ENCODE data around the gene DRAP1.

Gene DRAP1

GRCh38 chr11:65900125-65900898 is 18.9 kb upstream of the DRAP1 start, which contains the start of gene FOSL1:
Gene FOSL1, minus strand, starts transcription at chr11:65900388. Its CDS starts 49 bp downstream, at chr11:65900339.
- DNase-seq, result peak; percentile 71

GRCh38 chr11:65900899-65901180 is 18.4 kb upstream of the DRAP1 start:
- no peak for DNase-seq

- DNase-seq, result no peak
Observed at GRCh38 chr11:65903068-65903481, 16.2 kb upstream of the DRAP1 start.

GRCh38 chr11:65903715-65904114 is 15.5 kb upstream of the DRAP1 start:
- DNase-seq, result no peak

- DNase-seq, result no peak
Observed at GRCh38 chr11:65906602-65907001, 12.6 kb upstream of the DRAP1 start.

GRCh38 chr11:65907878-65908277 is 11.3 kb upstream of the DRAP1 start:
- DNase-seq, result no peak

- DNase-seq, result peak; percentile 37
Observed at GRCh38 chr11:65911682-65912568, 7.3 kb upstream of the DRAP1 start.

- DNase-seq, result no peak
Observed at GRCh38 chr11:65912845-65913244, 6.4 kb upstream of the DRAP1 start.

- no peak for DNase-seq
Observed at GRCh38 chr11:65915101-65915820, 4.0 kb upstream of the DRAP1 start.

- no peak for DNase-seq
Observed at GRCh38 chr11:65915821-65916251, 3.4 kb upstream of the DRAP1 start.

- no peak for DNase-seq
Observed at GRCh38 chr11:65916391-65916790, 2.8 kb upstream of the DRAP1 start.

- DNase-seq, result no peak
Observed at GRCh38 chr11:65917077-65917433, 2.2 kb upstream of the DRAP1 start.

GRCh38 chr11:65917434-65918210 is 1.6 kb upstream of the DRAP1 start:
- no peak for DNase-seq

GRCh38 chr11:65918211-65919140 is 750 bp upstream of the DRAP1 start, which contains the start of gene C11orf68:
Gene C11orf68, minus strand, starts transcription at chr11:65919062. Its CDS starts 31 bp downstream, at chr11:65919031.
- peak; percentile 67 for DNase-seq

GRCh38 chr11:65919573-65920371 is 546 bp downstream of the DRAP1 start:
- DNase-seq, result peak; percentile 56

GRCh38 chr11:65920372-65920802 is 1.2 kb downstream of the DRAP1 start:
- no peak for DNase-seq

- DNase-seq, result no peak
Observed at GRCh38 chr11:65921033-65921555, 1.9 kb downstream of the DRAP1 start.

GRCh38 chr11:65921876-65922275 is 2.6 kb downstream of the DRAP1 start:
- no peak for DNase-seq

GRCh38 chr11:65922565-65922964 is 3.3 kb downstream of the DRAP1 start:
- no peak for DNase-seq

- no peak for DNase-seq
Observed at GRCh38 chr11:65925397-65925796, 6.2 kb downstream of the DRAP1 start.

All from right kidney (tissue), 1 donor.